Right kidney (tissue), 1 donor: ENCODE results near the gene DDT.
"Not testable (repeated sequence)": the region's sequence is repeated elsewhere in the genome, so short reads cannot be mapped to it uniquely, and the experiment has no call there.

Source experiments
- DNase-seq: peaks from one replicate; pipeline ENCODE4 v3.0.0-alpha.2; 2016

The DDT gene

GRCh38 chr22:23954193-23954990 is 19.8 kb downstream of the DDT start:
- not testable (repeated sequence) for DNase-seq

GRCh38 chr22:23953485-23953884 is 20.8 kb downstream of the DDT start:
- not testable (repeated sequence) for DNase-seq

DNA sequence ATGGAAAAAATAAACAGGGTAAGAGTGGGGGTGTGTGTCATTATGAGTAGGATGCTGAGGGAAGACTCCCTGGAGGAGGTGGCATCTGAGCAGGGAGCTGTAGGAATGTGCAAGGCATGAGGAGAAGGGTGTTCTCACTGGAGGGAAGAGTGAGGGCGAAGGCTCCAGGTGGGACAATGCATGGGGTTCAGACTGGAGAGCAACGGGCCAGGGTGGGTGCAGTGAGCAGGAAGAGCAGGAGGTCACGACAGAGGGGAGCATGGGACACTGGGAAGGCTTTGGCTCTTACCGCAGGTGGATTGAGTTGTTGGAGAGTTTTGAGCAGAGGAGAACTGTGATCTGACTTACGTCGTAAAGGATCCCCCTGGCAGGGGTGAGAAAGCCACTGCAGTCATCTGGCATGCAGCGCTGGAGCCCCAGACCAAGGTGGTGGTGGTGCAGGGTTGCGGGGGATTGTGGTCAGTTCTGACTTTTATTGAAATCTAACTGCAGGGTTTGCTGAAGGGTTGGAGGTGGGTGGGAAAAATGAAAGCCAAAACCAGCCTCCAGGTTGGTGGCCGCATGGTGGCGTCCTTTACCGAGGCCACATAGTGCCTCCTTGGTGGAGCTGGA is 21.3 kb downstream of the DDT start:
- DNase-seq: not testable (repeated sequence)

- not testable (repeated sequence) for DNase-seq
These were observed 22.9 kb downstream of the DDT start for GRCh38 chr22:23951383-23951782.

- DNase-seq: not testable (repeated sequence)
These were observed 24.5 kb downstream of the DDT start for GRCh38 chr22:23949764-23950163.

GRCh38 chr22:23947391-23947790 is 26.9 kb downstream of the DDT start:
- not testable (repeated sequence) for DNase-seq

DNA sequence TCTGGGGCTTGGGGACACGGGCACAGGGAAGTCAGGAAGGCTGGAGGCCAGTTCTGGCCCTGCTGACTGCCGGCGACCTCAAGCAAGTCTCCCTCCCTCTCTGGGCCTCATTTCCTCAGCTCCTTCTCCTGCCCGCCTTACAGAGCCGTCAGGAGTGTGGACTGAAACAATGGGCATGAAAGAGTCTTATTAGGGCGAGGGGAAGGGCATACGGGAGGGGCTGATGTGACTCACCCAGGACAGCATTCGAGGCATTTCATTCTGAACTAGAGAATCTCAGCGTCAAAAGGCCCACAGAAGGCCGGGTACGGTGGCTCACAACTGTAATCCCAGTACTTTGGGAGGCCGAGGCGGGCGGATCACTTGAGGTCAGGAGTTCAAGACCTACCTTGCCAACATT is 34.1 kb downstream of the DDT start:
- not testable (repeated sequence) for DNase-seq

GRCh38 chr22:23939017-23939357 is 35.3 kb downstream of the DDT start:
- no peak for DNase-seq

DNA sequence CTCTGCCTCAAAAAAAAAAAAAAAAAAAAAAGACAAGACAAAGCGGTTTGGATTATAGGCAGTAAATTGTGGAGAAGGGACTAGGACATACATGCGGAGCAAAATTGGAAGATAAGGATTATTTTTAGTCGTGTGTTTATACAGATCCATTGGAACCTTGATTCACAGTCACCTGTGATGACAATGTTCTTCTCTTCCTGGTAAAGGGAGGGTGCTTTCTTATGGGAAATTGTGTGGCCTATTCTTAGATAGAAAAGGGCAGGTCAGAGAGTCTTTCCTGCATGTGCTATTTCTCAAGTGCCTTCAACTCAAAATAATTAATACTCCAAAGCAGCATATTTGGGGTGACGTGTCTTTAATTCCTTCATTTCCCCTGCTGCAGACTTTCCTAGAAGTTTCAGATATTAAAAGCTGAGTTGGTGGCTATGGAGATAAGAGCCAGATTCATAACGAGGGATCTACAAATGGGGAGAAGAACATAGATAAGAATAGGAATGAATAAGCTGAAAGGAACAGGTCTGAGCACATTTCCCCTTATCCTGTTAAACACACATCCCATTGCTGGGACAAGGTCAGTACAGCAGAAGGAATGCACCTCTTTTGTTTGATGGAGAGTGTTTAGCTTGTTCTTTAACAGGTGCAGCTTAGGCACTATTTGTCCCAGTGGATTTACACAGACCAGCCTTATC is 35.8 kb downstream of the DDT start:
- DNase-seq: no peak

DNA sequence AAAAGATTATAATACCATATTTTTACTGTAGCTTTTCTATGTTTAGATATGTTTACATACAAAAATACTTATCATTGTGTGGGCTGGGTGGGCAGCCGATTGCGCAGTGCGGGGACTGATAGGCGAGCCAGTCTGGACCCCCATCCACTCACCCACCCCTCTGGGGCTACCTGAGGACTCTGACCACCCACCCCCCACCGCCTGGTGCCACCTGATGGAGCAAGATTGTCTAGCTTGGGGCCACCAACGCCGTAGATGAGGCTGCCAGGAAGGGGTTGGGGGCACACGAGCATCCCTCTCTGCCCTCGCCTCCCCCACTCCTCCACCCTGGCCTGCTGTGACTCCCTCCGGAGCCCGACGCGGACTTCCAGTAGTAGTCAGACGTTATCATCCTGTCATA is 47.7 kb downstream of the DDT start:
- DNase-seq: no peak

GRCh38 chr22:23925020-23925606 is 49.1 kb downstream of the DDT start:
- no peak for DNase-seq

- no peak for DNase-seq
These were observed 51.3 kb downstream of the DDT start for GRCh38 chr22:23922921-23923320.

DNA sequence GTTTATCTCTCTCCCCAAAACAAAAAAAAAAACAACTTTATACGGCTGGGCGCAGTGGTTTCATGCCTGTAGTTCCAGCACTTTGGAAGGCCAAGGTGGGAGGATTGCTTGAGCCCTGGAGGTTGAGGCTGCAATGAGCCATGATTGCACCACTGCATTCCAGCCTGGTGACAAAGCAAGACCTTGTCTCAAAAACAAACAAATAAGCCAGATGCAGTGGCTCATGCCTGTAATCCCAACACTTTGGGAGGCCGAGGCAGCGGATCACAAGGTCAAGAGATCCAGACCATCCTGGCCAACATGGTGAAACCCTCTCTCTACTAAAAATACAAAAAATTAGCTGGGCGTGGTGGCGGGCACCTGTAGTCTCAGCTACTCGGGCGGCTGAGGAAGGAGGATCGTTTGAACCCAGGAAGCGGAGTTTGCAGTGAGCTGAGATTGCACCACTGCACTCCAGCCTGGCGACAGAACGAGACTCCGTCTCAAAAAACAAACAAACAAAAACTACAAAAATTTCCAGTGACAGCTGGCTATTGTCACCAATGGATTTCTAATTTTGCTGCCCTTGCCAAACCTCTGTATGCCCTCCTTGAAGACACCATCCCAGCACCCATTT is 52.5 kb downstream of the DDT start:
- DNase-seq: not testable (repeated sequence)
